Hepatocyte (in vitro differentiated cells): ENCODE measurements around the gene IL1RAPL2.

ENCODE experiments used
- CTCF ChIP-seq: fragments of 200-600 bp; sonication (generic); IDR thresholded peaks from 2 replicates; pipeline ENCODE4 v1.5.1; 2016; ENCODE audit warnings: antibody characterized with exemption, mild to moderate bottlenecking; ENCODE audit not compliant: poor library complexity
- EZH2 ChIP-seq: fragments of 200-600 bp; sonication (generic); IDR thresholded peaks from 2 replicates; pipeline ENCODE4 v1.6.1; 2016; ENCODE audit warnings: antibody characterized with exemption, mild to moderate bottlenecking, borderline replicate concordance

GRCh38 chrX:105191878-105192277 lies 625.9 kb downstream of the IL1RAPL2 start:
- peak; percentile 42 for TF ChIP-seq CTCF
- TF ChIP-seq EZH2, result no peak
